NT2/D1 (cell line): ENCODE measurements around the gene SPEN.

ENCODE experiments used
- YY1 ChIP-seq: IDR thresholded peaks from 2 replicates; pipeline ENCODE4 v1.6.1; 2011; ENCODE audit not compliant: insufficient read length, insufficient read depth
- ZNF274 ChIP-seq: IDR thresholded peaks from 2 replicates; pipeline ENCODE4 v1.6.1; 2011; ENCODE audit warnings: mild to moderate bottlenecking, low read depth, low read length

DNA sequence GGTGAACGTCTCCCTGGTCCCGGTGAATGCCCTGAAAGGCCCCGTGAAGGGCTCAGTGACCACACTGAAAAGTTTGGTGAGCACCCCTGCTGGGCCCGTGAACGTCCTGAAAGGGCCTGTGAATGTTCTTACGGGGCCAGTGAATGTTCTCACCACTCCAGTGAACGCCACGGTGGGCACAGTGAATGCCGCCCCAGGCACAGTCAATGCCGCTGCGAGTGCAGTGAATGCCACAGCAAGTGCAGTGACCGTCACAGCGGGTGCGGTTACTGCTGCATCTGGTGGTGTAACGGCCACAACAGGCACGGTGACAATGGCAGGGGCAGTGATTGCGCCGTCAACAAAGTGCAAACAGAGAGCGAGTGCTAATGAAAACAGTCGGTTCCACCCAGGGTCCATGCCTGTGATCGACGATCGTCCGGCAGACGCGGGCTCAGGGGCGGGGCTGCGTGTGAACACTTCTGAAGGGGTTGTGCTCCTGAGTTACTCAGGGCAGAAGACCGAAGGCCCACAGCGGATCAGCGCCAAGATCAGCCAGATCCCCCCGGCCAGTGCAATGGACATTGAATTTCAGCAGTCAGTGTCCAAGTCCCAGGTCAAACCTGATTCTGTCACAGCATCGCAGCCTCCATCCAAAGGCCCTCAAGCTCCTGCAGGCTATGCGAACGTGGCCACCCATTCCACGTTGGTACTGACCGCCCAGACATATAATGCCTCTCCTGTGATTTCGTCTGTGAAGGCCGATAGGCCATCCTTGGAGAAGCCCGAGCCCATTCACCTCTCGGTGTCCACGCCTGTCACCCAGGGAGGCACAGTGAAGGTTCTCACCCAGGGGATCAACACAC is 86.9 kb downstream of the SPEN start:
- TF ChIP-seq YY1 (no peak), ZNF274 (no peak)
